GM18867 (cell line): Measurements from ENCODE around the gene NEUROG1.
"Not testable (repeated sequence)": the region's sequence is repeated elsewhere in the genome, so short reads cannot be mapped to it uniquely, and the experiment has no call there.

Experiments used
- ATAC-seq: cut with Tn5 transposase; IDR thresholded peaks from one replicate; pipeline ENCODE4 v1.9.1; 2021; ENCODE audit warnings: mild to moderate bottlenecking, moderate library complexity; ENCODE audit not compliant: unreplicated experiment

The NEUROG1 gene

GRCh38 chr5:135497971-135498636 lies 37.7 kb downstream of the NEUROG1 start:
- ATAC-seq, result no peak

GRCh38 chr5:135495531-135495930 lies 40.2 kb downstream of the NEUROG1 start:
- not testable (repeated sequence) for ATAC-seq

- ATAC-seq, result no peak
These were observed 41.6 kb downstream of the NEUROG1 start for GRCh38 chr5:135494196-135494595.

- ATAC-seq, result no peak
These were observed 42.2 kb downstream of the NEUROG1 start for GRCh38 chr5:135493406-135494180.

GRCh38 chr5:135492319-135492626 lies 43.5 kb downstream of the NEUROG1 start:
- ATAC-seq, result no peak

DNA sequence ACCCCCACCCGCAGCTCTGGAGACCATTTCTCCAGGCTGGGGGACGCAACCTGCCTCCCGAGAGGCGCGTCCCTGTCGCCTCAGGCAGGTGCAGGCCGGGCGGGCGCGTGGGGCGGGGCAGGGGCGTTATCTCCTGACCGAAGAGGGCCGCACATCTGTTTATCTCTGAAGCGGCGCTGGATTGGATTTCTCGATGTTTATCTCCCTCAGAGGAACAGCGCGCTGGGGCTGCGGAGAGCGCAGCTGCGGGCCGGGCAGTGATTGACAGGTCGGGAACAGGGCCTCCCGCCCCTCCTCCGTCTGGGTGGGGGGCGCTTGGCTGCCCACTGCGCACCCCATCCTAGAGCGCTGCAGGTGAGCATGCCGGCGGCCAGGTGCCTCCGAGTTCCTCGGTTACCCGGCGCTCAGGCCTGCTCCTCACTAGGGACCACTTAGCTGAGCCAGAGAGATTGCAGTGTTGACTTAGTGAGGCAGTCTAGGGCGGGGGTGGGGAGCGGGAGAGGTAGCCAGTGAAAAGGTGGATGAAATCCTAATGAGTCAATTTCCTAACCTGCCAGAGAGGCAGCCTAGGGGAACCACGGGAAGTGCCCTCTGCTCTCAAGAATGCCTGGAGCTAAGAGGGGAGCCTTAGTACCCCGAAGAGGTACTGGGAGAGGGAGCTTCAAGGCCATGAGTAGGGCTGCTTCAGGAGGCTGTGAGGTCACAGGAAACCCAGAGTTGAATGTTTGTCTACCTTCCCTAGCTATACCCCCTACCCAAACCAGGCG lies 44.0 kb downstream of the NEUROG1 start:
- no peak for ATAC-seq

GRCh38 chr5:135491038-135491551 lies 44.7 kb downstream of the NEUROG1 start:
- ATAC-seq, result no peak

- ATAC-seq, result no peak
These were observed 45.3 kb downstream of the NEUROG1 start for GRCh38 chr5:135490245-135491037.

DNA sequence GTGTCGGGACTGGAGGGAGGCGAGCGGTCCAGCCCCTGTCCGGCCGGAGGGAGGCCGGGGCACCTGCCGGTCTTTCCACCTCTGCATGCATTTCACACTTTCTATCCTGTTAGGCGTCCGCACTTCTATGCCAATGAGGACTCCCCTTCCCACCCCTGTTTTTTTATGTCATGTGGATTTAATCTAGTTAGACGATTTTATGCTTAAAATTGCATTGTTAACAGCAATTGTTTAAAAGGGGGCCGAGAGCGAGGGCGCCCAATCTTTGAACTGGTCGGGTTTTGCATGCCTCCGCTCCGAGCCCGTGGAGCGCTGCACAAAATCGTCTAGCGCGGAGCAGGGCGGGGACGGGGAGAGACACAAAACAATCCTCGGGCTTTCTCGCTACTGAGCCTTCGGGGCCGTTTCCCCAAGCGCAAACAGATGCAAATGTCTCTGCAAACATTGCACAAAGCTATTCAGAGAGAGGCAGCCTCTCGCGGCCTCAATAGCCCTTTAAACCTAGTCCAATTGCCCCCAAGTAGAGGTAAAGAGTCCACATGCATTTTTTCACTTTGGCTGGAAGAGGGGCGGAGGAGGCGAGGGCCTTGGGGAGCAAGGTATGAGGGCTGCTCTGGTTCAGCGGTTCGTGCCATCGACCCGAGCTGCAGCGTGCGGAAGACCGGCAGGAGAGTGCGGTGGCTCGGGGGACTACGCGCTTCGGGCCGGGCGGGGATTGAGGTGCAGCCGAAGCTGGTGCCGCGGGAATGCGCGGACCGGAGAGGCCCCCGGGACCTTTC lies 46.1 kb downstream of the NEUROG1 start:
- no peak for ATAC-seq

- no peak for ATAC-seq
These were observed 46.9 kb downstream of the NEUROG1 start for GRCh38 chr5:135488727-135489465.

GRCh38 chr5:135487839-135488514 lies 47.8 kb downstream of the NEUROG1 start:
- ATAC-seq, result no peak

- no peak for ATAC-seq
These were observed 48.7 kb downstream of the NEUROG1 start for GRCh38 chr5:135487037-135487395.

DNA sequence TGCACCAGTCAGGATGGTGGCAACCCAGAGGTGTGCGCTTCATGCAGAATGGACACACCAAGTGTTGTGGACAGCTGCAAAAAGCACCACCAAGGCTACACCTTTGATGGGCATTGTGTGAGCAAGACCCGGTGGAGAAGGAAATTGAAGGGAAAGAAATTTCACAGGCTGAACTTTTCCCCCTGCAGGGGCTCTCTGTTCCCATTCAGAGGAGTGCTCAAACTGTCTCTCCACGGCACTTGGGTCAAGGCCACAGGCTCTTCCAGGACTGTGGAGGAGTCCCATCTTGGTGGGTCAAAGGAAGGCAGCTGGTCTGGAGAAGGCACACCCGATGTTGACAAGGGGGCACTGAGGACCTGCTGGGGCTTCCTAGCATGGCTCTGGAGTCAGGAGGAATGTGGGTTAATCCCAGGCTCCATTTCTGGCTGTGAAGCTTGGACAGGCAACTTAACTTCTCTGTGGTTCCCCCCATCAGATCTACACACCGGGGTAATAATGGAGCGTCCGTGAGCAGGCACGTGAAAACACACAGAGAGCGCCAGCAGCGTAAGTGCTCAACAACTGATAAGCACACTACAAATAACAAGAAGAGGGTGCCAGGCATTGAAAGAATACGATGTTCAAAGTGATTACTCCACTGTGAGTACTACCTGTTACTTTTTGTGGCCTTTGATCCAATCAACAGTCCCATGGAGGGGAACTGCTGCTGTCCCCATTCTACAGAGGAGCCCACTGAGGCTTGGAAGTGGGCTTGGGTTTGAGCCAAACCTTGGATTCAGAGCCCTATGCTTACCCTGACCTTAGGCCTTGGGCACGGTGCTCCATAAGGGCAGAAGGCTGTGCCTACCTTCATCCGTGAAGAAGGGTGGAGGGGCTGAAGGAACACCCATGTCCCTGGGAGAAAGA lies 49.4 kb downstream of the NEUROG1 start:
- ATAC-seq, result no peak

GRCh38 chr5:135484674-135485086 lies 51.1 kb downstream of the NEUROG1 start:
- no peak for ATAC-seq
